WTC11 (cell line): ENCODE measurements around the gene ABCC3.

ENCODE experiments used
- CTCF ChIP-seq: fragments of 200-600 bp; IDR thresholded peaks from 2 replicates; pipeline ENCODE4 v1.8.0; 2022; ENCODE audit warnings: antibody characterized with exemption
- ELF4 ChIP-seq: sonication (generic); formaldehyde crosslinking; IDR thresholded peaks from 2 replicates; pipeline ENCODE4 v1.8.1; 2022; ENCODE audit warnings: low read depth, mild to moderate bottlenecking, moderate library complexity, missing genetic modification reagents
- ESRRA ChIP-seq: sonication (generic); formaldehyde crosslinking; IDR thresholded peaks from 2 replicates; pipeline ENCODE4 v1.8.1; 2022; ENCODE audit warnings: mild to moderate bottlenecking, missing genetic modification reagents, borderline replicate concordance
- FOXJ3 ChIP-seq: sonication (generic); formaldehyde crosslinking; IDR thresholded peaks from 2 replicates; pipeline ENCODE4 v1.9.0; 2021; ENCODE audit warnings: missing genetic modification reagents, mild to moderate bottlenecking, borderline replicate concordance
- KAT7 ChIP-seq: sonication (generic); formaldehyde crosslinking; IDR thresholded peaks from 2 replicates; pipeline ENCODE4 v1.8.1; 2023; ENCODE audit warnings: missing genetic modification reagents, mild to moderate bottlenecking, borderline replicate concordance
- SP1 ChIP-seq: sonication (generic); formaldehyde crosslinking; conservative IDR thresholded peaks from 2 replicates; pipeline ENCODE4 v1.8.1; 2022; ENCODE audit warnings: missing genetic modification reagents
- ZNF232 ChIP-seq: sonication (generic); formaldehyde crosslinking; IDR thresholded peaks from 2 replicates; pipeline ENCODE4 v1.8.0; 2022; ENCODE audit warnings: mild to moderate bottlenecking, missing genetic modification reagents
- ZSCAN18 ChIP-seq: fragments of 250-450 bp; sonication (Bioruptor Pico); IDR thresholded peaks from 2 replicates; pipeline ENCODE4 v2.1.2; 2022; ENCODE audit warnings: mild to moderate bottlenecking, moderate library complexity
- TF ChIP-seq, protein P1 (sequence below): sonication (generic); formaldehyde crosslinking; IDR thresholded peaks from 2 replicates; pipeline ENCODE4 v1.8.1; 2022; ENCODE audit warnings: mild to moderate bottlenecking, missing genetic modification reagents, moderate library complexity, borderline replicate concordance
- TF ChIP-seq, protein P2 (sequence below): sonication (generic); formaldehyde crosslinking; IDR thresholded peaks from 2 replicates; pipeline ENCODE4 v1.8.1; 2023; ENCODE audit warnings: mild to moderate bottlenecking, missing genetic modification reagents, moderate library complexity

- TF ChIP-seq, protein P1, sequence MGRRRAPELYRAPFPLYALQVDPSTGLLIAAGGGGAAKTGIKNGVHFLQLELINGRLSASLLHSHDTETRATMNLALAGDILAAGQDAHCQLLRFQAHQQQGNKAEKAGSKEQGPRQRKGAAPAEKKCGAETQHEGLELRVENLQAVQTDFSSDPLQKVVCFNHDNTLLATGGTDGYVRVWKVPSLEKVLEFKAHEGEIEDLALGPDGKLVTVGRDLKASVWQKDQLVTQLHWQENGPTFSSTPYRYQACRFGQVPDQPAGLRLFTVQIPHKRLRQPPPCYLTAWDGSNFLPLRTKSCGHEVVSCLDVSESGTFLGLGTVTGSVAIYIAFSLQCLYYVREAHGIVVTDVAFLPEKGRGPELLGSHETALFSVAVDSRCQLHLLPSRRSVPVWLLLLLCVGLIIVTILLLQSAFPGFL (CRISPR knock-in tag): no peak
- TF ChIP-seq CTCF (no peak), FOXJ3 (no peak), KAT7 (no peak), ZSCAN18 (CRISPR knock-in tag) (no peak), ELF4 (CRISPR knock-in tag) (no peak), SP1 (CRISPR knock-in tag) (no peak), ESRRA (CRISPR knock-in tag) (no peak), ZNF232 (CRISPR knock-in tag) (no peak)
- TF ChIP-seq, protein P2, sequence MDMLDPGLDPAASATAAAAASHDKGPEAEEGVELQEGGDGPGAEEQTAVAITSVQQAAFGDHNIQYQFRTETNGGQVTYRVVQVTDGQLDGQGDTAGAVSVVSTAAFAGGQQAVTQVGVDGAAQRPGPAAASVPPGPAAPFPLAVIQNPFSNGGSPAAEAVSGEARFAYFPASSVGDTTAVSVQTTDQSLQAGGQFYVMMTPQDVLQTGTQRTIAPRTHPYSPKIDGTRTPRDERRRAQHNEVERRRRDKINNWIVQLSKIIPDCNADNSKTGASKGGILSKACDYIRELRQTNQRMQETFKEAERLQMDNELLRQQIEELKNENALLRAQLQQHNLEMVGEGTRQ: no peak
These were observed 43.2 kb downstream of the ABCC3 start for GRCh38 chr17:50677851-50678375.
